H4 (cell line): ENCODE data around the gene KIF2B. TPM values are rescaled to one million over a fixed set of nuclear protein-coding genes. Genes with fewer than 3 reads are reported as not detected.
"Not testable (repeated sequence)": the region's sequence is repeated elsewhere in the genome, so short reads cannot be mapped to it uniquely, and the experiment has no call there.

Experiments
- DNase-seq: peaks from one replicate; pipeline ENCODE4 v3.0.0-alpha.2; 2015; ENCODE audit warnings: low spot score
- total RNA-seq: library from RNA; depleted of rRNA; stranded (reverse); fragments of >200 nt; shearing (Covaris generic); gene quantifications from 2 replicates; pipeline ENCODE4 v1.2.3, GENCODE V29; 2014; rRNA removed

Gene KIF2B
- 0.33 TPM in 1 of 2 replicates, not detected in the other for total RNA-seq

- DNase-seq = no peak
Measured at GRCh38 chr17:53822764-53823163, at the start of gene KIF2B. TSS of gene KIF2B (plus strand) at chr17:53822927. CDS start at chr17:53823034, 107 bp downstream.

GRCh38 chr17:53780320-53780719 lies 42.4 kb upstream of the KIF2B start:
- DNase-seq = no peak

- no peak for DNase-seq
Measured at GRCh38 chr17:53791551-53791950, 31.2 kb upstream of the KIF2B start.

- no peak for DNase-seq
Measured at GRCh38 chr17:53792451-53792850, 30.3 kb upstream of the KIF2B start.

GRCh38 chr17:53792997-53793396 lies 29.7 kb upstream of the KIF2B start:
- DNase-seq = no peak

- DNase-seq = no peak
Measured at GRCh38 chr17:53794875-53795274, 27.9 kb upstream of the KIF2B start.

GRCh38 chr17:53796642-53797041 lies 26.1 kb upstream of the KIF2B start:
- DNase-seq = no peak

GRCh38 chr17:53797501-53797900 lies 25.2 kb upstream of the KIF2B start:
- DNase-seq = no peak

- DNase-seq = no peak
Measured at GRCh38 chr17:53804437-53804836, 18.3 kb upstream of the KIF2B start.

GRCh38 chr17:53806473-53806872 lies 16.3 kb upstream of the KIF2B start:
- no peak for DNase-seq

GRCh38 chr17:53807286-53807685 lies 15.4 kb upstream of the KIF2B start:
- no peak for DNase-seq

- no peak for DNase-seq
Measured at GRCh38 chr17:53818271-53818670, 4.5 kb upstream of the KIF2B start.

- DNase-seq = no peak
Measured at GRCh38 chr17:53818929-53819328, 3.8 kb upstream of the KIF2B start.

GRCh38 chr17:53819956-53820355 lies 2.8 kb upstream of the KIF2B start:
- DNase-seq = no peak

- no peak for DNase-seq
Measured at GRCh38 chr17:53823341-53824050, 769 bp downstream of the KIF2B start.

- DNase-seq = not testable (repeated sequence)
Measured at GRCh38 chr17:53834771-53835170, 12.0 kb downstream of the KIF2B start.

- no peak for DNase-seq
Measured at GRCh38 chr17:53837131-53837530, 14.4 kb downstream of the KIF2B start.

GRCh38 chr17:53844491-53845107 lies 21.9 kb downstream of the KIF2B start:
- DNase-seq = peak; percentile 11

GRCh38 chr17:53871128-53871527 lies 48.4 kb downstream of the KIF2B start:
- not testable (repeated sequence) for DNase-seq
